Measurements from ENCODE around the gene TSPAN13.

The TSPAN13 gene

DNA sequence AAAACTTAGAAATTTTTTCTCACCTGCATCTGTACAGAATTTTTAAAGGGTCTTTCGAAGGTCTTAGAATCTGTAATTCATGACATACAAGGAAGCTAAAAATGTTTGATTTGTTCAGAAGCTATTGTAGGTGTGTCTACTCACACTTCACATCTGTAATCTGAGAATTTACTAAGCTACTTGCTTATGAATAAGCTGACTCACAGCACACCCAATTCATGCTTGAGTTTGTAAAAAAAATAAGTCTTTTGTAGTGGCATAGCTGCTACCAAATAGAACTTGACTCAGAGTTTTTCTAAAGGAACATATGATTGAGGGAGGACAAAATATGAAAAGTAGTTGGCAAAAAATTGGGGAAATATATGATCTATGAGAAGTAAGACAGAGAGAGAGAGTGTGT, 64.0 kb downstream of the TSPAN13 start:
- no peak for DNase-seq
- H3K4me3 ChIP-seq (ENCODE audit: low read depth, low read length), result no peak overlapping the region
- no peaks in the 10 kb centered on the region for H3K9me3 ChIP-seq
- no peaks in the 10 kb centered on the region for H3K36me3 ChIP-seq
- no peaks in the 10 kb centered on the region for H3K4me1 ChIP-seq
- TF ChIP-seq, protein P1, sequence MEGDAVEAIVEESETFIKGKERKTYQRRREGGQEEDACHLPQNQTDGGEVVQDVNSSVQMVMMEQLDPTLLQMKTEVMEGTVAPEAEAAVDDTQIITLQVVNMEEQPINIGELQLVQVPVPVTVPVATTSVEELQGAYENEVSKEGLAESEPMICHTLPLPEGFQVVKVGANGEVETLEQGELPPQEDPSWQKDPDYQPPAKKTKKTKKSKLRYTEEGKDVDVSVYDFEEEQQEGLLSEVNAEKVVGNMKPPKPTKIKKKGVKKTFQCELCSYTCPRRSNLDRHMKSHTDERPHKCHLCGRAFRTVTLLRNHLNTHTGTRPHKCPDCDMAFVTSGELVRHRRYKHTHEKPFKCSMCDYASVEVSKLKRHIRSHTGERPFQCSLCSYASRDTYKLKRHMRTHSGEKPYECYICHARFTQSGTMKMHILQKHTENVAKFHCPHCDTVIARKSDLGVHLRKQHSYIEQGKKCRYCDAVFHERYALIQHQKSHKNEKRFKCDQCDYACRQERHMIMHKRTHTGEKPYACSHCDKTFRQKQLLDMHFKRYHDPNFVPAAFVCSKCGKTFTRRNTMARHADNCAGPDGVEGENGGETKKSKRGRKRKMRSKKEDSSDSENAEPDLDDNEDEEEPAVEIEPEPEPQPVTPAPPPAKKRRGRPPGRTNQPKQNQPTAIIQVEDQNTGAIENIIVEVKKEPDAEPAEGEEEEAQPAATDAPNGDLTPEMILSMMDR (IDR thresholded peaks at IDR 0.05; ENCODE audit: low read depth, low read length), result no peak
- H3K27me3 ChIP-seq, result peaks cover 8% of the 10 kb centered on the region

DNA sequence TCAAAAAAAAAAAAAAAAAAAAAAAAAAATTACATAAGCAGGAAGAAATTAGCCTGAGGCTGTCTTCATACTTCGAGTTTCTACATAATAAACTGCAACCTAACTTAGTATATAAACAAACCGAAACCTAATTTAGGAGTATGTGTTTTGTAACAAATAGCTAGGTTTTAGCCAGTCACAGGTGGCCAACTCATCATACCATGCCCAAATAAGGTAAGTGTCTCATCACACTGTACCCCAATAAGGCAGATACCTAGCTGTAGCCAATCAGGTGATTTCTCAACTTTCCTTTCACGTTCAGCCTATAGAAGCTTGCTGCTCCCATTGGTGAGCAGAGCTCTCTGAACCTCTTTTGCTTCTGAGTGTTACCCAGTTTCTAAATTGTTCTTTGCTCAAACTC, 65.2 kb downstream of the TSPAN13 start:
- H3K36me3 ChIP-seq, result no peaks in the 10 kb centered on the region
- no peaks in the 10 kb centered on the region for H3K4me1 ChIP-seq
- no peak for DNase-seq
- H3K27me3 ChIP-seq, result no peaks in the 10 kb centered on the region
- no peaks in the 10 kb centered on the region for H3K9me3 ChIP-seq
- TF ChIP-seq, protein P1 (IDR thresholded peaks at IDR 0.05; ENCODE audit: low read depth, low read length), result no peak
- H3K4me3 ChIP-seq (ENCODE audit: low read depth, low read length), result no peak overlapping the region

DNA sequence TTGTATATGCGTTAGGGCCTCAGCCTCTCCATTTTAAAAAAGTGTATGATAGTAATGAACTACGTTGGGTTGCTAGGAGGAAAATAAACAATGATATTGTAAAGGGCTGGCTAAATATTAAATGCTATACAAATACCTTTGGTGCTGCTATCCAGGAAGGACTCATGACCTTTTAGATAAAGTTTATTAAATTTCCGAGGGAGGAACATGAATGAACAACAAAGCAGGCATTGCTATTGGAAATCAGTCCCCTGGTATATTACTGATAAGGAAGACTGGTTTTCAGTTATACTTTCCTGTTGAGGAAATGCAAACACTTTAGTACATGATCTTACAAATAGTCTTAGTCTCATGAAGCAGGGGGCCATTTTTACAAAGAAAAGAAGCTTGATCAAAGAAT, 68.5 kb downstream of the TSPAN13 start:
- Histone ChIP-seq H3K36me3 (no peaks in the 10 kb centered on the region), H3K9me3 (no peaks in the 10 kb centered on the region), H3K4me3 (ENCODE audit: low read depth, low read length) (no peak overlapping the region), H3K4me1 (no peaks in the 10 kb centered on the region), H3K27me3 (no peaks in the 10 kb centered on the region; the same call in 1 of the 2 replicates)
- no peak for DNase-seq
- TF ChIP-seq, protein P1 (IDR thresholded peaks at IDR 0.05; ENCODE audit: low read depth, low read length), result no peak

DNA sequence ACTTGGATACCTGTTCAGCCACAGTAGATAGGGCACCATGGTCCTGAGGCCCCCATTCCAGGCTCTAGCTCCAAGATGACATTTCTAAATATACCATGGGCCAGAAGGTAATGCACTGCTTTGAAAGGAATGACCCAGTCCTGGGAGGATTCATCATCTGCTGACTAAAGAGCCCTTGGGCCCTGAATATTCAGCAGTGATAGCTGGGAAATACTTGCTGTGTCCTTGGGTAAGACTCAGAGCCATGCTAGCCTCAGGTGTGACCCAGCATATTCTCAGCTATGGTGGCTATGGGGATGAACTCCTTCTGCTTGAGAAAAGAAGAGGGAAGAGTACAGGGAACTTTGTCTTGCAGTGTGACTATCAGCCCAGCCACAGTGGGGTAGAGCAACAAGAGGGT, 72.5 kb downstream of the TSPAN13 start:
- no peaks in the 10 kb centered on the region for H3K4me1 ChIP-seq
- TF ChIP-seq, protein P1 (IDR thresholded peaks at IDR 0.05; ENCODE audit: low read depth, low read length), result no peak
- no peak for DNase-seq
- no peaks in the 10 kb centered on the region for H3K36me3 ChIP-seq
- no peaks in the 10 kb centered on the region for H3K9me3 ChIP-seq
- H3K4me3 ChIP-seq (ENCODE audit: low read depth, low read length), result no peak overlapping the region
- H3K27me3 ChIP-seq, result no peaks in the 10 kb centered on the region; the same call in 1 of the 2 replicates

DNA sequence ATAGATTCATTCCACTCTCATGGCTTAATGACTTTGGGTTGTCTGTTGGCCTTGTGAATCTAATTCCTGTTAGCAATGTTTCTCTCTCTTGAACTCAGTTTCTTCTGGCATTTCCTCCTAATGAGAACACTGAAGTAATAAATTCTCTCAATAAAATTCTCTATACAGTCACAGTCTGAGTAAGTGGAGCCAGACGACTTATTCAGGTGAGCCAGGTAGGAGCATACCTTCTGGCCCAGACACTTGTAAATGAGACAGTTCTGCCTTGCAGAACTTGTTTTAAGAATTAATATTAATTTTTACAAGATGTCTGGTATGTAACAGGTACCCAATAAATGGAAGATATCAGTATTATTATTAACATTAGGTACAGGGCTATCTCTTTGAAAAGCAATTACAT, 79.8 kb downstream of the TSPAN13 start:
- Histone ChIP-seq H3K4me1 (no peaks in the 10 kb centered on the region), H3K27me3 (no peaks in the 10 kb centered on the region; the same call in 1 of the 2 replicates), H3K36me3 (no peaks in the 10 kb centered on the region), H3K9me3 (no peaks in the 10 kb centered on the region), H3K4me3 (ENCODE audit: low read depth, low read length) (no peak overlapping the region)
- TF ChIP-seq, protein P1 (IDR thresholded peaks at IDR 0.05; ENCODE audit: low read depth, low read length), result no peak
- no peak for DNase-seq

All from BE2C (cell line).